ENCODE measurements around the gene NDUFA3. TPM values are rescaled to one million over a fixed set of nuclear protein-coding genes. Genes with fewer than 3 reads are reported as not detected.
"Not testable (repeated sequence)": the region's sequence is repeated elsewhere in the genome, so short reads cannot be mapped to it uniquely, and the experiment has no call there.

Gene NDUFA3
- total RNA-seq, 4 donors from 2014 or later = 20.9 to 29.5 (median 25.4) TPM

GRCh38 chr19:54095136-54095858 is 7.4 kb upstream of the NDUFA3 start:
- intact Hi-C loops (cut with DNase I) = no loop called here
- peaks cover 0 to 14% (median 2%) of the 10 kb centered on the region in 4 donors for H3K27me3 ChIP-seq
- no peaks in the 10 kb centered on the region for H3K9me3 ChIP-seq
- TF ChIP-seq, protein P1, sequence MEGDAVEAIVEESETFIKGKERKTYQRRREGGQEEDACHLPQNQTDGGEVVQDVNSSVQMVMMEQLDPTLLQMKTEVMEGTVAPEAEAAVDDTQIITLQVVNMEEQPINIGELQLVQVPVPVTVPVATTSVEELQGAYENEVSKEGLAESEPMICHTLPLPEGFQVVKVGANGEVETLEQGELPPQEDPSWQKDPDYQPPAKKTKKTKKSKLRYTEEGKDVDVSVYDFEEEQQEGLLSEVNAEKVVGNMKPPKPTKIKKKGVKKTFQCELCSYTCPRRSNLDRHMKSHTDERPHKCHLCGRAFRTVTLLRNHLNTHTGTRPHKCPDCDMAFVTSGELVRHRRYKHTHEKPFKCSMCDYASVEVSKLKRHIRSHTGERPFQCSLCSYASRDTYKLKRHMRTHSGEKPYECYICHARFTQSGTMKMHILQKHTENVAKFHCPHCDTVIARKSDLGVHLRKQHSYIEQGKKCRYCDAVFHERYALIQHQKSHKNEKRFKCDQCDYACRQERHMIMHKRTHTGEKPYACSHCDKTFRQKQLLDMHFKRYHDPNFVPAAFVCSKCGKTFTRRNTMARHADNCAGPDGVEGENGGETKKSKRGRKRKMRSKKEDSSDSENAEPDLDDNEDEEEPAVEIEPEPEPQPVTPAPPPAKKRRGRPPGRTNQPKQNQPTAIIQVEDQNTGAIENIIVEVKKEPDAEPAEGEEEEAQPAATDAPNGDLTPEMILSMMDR (IDR thresholded peaks at IDR 0.05) = no peak
- TF ChIP-seq POLR2A (IDR thresholded peaks at IDR 0.05) = no peak
- H3K27ac ChIP-seq = peak overlapping the region in 1 of 4 donors; percentile 78
- H3K4me3 ChIP-seq = peak overlapping the region; percentile 17 to 66 (median 42)
- 11 to 79% methylated on average over 1 to 17 of the region's 22 CpGs for WGBS, 2 donors
- no peak for DNase-seq
- H3K36me3 ChIP-seq = no peaks in the 10 kb centered on the region
- H3K4me1 ChIP-seq = peaks cover 8 to 24% (median 9%) of the 10 kb centered on the region in 3 donors

GRCh38 chr19:54095859-54096616 is 6.6 kb upstream of the NDUFA3 start:
- H3K9me3 ChIP-seq; H3K36me3 ChIP-seq; intact Hi-C loops (cut with DNase I); DNase-seq: not testable (repeated sequence)
- Histone ChIP-seq H3K27me3 (peaks cover 0 to 14% (median 2%) of the 10 kb centered on the region in 4 donors), H3K4me3 (peak overlapping the region; percentile 17 to 66 (median 42)), H3K27ac (peak overlapping the region in 3 of 4 donors; percentile 38 to 78 (median 49)), H3K4me1 (peaks cover 8 to 24% (median 9%) of the 10 kb centered on the region in 3 donors)
- 1 to 2% methylated on average over 14 to 19 of the region's 46 CpGs for WGBS, 2 donors

GRCh38 chr19:54096617-54097106 is 6.0 kb upstream of the NDUFA3 start:
- peak overlapping the region; percentile 30 to 78 (median 50) for H3K27ac ChIP-seq
- intact Hi-C loops (cut with DNase I) = no loop called here
- TF ChIP-seq, protein P1 (IDR thresholded peaks at IDR 0.05) = peak in 3 of 6 experiments; percentile 6 to 25 (median 13)
- no peak for TF ChIP-seq POLR2A (IDR thresholded peaks at IDR 0.05)
- H3K9me3 ChIP-seq = no peaks in the 10 kb centered on the region
- WGBS, 2 donors = 5% methylated on average over 6 to 8 of the region's 14 CpGs
- peak overlapping the region; percentile 15 to 66 (median 42) for H3K4me3 ChIP-seq
- peaks cover 8 to 24% (median 9%) of the 10 kb centered on the region in 3 donors for H3K4me1 ChIP-seq
- no peak for DNase-seq
- peaks cover 0 to 14% (median 2%) of the 10 kb centered on the region in 4 donors for H3K27me3 ChIP-seq
- H3K36me3 ChIP-seq = no peaks in the 10 kb centered on the region

- intact Hi-C loops (cut with DNase I) = no loop called here
- no peaks in the 10 kb centered on the region for H3K36me3 ChIP-seq
- DNase-seq = no peak
- peaks cover 0 to 14% (median 2%) of the 10 kb centered on the region in 4 donors for H3K27me3 ChIP-seq
- H3K4me1 ChIP-seq = peaks cover 13 to 45% (median 23%) of the 10 kb centered on the region in 3 donors
- H3K9me3 ChIP-seq = no peaks in the 10 kb centered on the region
- H3K27ac ChIP-seq = no peak overlapping the region
- 78 to 80% methylated on average over 6 to 11 of the region's 12 CpGs for WGBS, 2 donors
- H3K4me3 ChIP-seq = no peak overlapping the region
- TF ChIP-seq, protein P1 (IDR thresholded peaks at IDR 0.05) = no peak
- TF ChIP-seq POLR2A (IDR thresholded peaks at IDR 0.05) = no peak
Measured at GRCh38 chr19:54099190-54099902, 3.3 kb upstream of the NDUFA3 start.

DNA sequence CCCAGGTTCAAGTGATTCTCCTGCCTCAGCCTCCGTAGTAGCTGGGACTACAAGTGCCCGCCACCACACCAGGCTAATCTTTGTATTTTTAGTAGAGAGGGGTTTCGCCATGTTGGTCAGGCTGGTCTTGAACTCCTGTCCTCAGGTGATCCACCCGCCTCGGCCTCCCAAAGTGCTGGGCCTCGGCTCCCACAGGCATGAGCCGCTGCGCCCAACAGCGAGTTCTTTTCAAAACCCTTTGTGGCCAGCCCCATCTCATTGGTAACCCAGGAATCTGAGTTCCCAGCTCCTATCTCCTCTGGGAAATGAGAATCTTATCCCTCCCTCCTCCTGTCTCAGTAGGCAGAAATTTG is 2.8 kb upstream of the NDUFA3 start:
- H3K4me3 ChIP-seq; H3K9me3 ChIP-seq; intact Hi-C loops (cut with DNase I); H3K36me3 ChIP-seq; DNase-seq; H3K27ac ChIP-seq: not testable (repeated sequence)
- 67 to 75% methylated on average over 6 to 9 of the region's 9 CpGs for WGBS, 2 donors
- Histone ChIP-seq H3K27me3 (peaks cover 0 to 10% (median 2%) of the 10 kb centered on the region in 4 donors), H3K4me1 (peaks cover 13 to 49% (median 23%) of the 10 kb centered on the region in 3 donors)

Measured in esophagus squamous epithelium (tissue), 5 donors.